ENCODE data around the gene SRM. TPM values are rescaled to one million over a fixed set of nuclear protein-coding genes. Genes with fewer than 3 reads are reported as not detected.

The SRM gene
- polyA plus RNA-seq, 1 donor from 2014 or later: 22.9 TPM

DNA sequence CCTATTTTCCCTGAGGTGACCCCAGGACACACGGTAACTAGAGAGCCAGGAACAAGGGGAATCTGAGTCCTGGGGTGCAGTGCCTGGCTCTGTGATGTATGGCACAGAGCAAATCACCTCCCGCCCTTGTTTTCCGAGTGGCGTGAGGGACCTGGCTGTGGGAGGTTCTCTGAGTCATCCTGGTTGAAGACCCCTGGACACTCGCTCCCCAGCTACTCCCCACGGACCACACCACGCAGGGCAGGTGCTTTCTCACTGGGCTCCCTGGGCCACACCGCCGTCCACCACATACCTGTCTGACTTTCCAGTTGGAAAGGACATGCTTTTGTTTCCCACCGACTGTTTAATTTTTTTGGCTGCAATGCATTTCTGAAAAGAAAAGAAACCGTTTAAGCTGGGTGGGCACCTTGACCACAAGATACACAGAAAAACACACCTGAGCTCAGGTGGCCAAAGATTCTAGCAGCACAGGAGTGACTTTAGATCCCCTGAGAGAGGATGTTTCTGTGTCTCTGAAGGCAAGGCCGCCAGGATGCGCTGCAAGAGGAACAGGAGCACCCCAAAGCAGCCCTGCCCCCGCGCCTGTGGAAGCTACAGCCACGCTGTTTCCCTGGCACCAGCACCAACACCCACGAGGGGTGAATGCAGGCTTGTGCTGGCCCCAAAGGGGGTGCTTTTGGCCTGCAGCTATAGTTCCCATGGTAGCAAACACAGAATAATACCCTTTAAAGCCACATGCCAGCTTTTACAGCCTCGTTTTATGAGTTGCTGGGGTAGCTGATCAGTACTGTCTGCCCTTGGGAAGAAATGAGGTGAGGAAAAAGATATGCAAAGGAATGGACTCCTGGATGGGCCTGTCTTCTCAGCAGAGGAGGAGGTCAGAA is 8.1 kb upstream of the SRM start:
- TF ChIP-seq SMC3 (conservative IDR thresholded peaks at IDR 0.05; ENCODE audit: poor library complexity) (no peak), RAD21 (conservative IDR thresholded peaks at IDR 0.05) (no peak), REST (IDR thresholded peaks at IDR 0.05; ENCODE audit: borderline replicate concordance) (no peak), TAF1 (IDR thresholded peaks at IDR 0.05; ENCODE audit: low read depth) (no peak), MXI1 (conservative IDR thresholded peaks at IDR 0.05; ENCODE audit: poor library complexity, severe bottlenecking) (no peak), POLR2AphosphoS5 (IDR thresholded peaks at IDR 0.05) (no peak), EP300 (conservative IDR thresholded peaks at IDR 0.05; ENCODE audit: poor library complexity, severe bottlenecking) (no peak), EZH2 (IDR thresholded peaks at IDR 0.05; ENCODE audit: borderline replicate concordance, insufficient read depth, low read length, poor library complexity, severe bottlenecking) (no peak)
- TF ChIP-seq, protein P1, sequence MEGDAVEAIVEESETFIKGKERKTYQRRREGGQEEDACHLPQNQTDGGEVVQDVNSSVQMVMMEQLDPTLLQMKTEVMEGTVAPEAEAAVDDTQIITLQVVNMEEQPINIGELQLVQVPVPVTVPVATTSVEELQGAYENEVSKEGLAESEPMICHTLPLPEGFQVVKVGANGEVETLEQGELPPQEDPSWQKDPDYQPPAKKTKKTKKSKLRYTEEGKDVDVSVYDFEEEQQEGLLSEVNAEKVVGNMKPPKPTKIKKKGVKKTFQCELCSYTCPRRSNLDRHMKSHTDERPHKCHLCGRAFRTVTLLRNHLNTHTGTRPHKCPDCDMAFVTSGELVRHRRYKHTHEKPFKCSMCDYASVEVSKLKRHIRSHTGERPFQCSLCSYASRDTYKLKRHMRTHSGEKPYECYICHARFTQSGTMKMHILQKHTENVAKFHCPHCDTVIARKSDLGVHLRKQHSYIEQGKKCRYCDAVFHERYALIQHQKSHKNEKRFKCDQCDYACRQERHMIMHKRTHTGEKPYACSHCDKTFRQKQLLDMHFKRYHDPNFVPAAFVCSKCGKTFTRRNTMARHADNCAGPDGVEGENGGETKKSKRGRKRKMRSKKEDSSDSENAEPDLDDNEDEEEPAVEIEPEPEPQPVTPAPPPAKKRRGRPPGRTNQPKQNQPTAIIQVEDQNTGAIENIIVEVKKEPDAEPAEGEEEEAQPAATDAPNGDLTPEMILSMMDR (IDR thresholded peaks at IDR 0.05; ENCODE audit: poor library complexity, severe bottlenecking): no peak
- no peaks in the 10 kb centered on the region for H3F3A ChIP-seq (ENCODE audit: insufficient read depth, low read length, poor library complexity, severe bottlenecking)
- H3K27me3 ChIP-seq (ENCODE audit: insufficient read depth, low read depth, low read length): no peaks in the 10 kb centered on the region
- peaks cover 15% of the 10 kb centered on the region for H3K36me3 ChIP-seq (ENCODE audit: insufficient read depth, low read length)
- H3K9ac ChIP-seq (ENCODE audit: low read length): no peak overlapping the region
- H3K4me2 ChIP-seq (ENCODE audit: low read length): no peak overlapping the region
- no peaks in the 10 kb centered on the region for H3K79me2 ChIP-seq (replicated peaks; ENCODE audit: insufficient read depth, low read length)
- no peaks in the 10 kb centered on the region for H3K9me2 ChIP-seq (ENCODE audit: insufficient read depth, low read length)
- H4K20me1 ChIP-seq (ENCODE audit: insufficient read depth): no peaks in the 10 kb centered on the region
- H3K9me3 ChIP-seq (ENCODE audit: low read length): no peaks in the 10 kb centered on the region
- H3K27ac ChIP-seq (ENCODE audit: low read length): no peak overlapping the region
- no peak overlapping the region for H3K4me3 ChIP-seq (ENCODE audit: low read length)
- no peak overlapping the region for H2AFZ ChIP-seq (ENCODE audit: low read depth, low read length)

DNA sequence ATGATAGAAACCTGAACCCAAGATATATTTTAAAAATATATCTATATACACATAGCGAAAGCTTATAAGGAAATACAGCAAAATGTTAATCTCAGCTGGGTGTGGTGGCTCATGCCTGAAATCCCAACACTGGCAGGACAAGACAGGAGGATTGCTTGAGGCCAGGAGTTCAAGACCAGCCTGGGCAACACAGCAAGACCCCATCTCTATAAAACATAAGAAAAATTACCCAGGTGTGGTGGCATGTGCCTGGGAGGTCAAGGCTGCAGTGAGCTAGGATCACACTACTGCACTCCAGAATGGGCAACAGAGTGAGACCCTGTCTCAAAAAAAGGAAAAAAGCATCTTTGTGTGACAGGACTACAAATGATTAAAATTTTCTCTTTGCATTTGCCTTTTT is 6.0 kb upstream of the SRM start:
- Histone ChIP-seq H3K27me3 (ENCODE audit: insufficient read depth, low read depth, low read length) (no peaks in the 10 kb centered on the region), H3K27ac (ENCODE audit: low read length) (no peak overlapping the region), H3K4me3 (ENCODE audit: low read length) (no peak overlapping the region), H3K79me2 (replicated peaks; ENCODE audit: insufficient read depth, low read length) (no peaks in the 10 kb centered on the region), H3F3A (ENCODE audit: insufficient read depth, low read length, poor library complexity, severe bottlenecking) (no peaks in the 10 kb centered on the region), H3K9me3 (ENCODE audit: low read length) (no peaks in the 10 kb centered on the region), H3K4me2 (ENCODE audit: low read length) (no peak overlapping the region), H3K9ac (ENCODE audit: low read length) (no peak overlapping the region), H4K20me1 (ENCODE audit: insufficient read depth) (no peaks in the 10 kb centered on the region), H3K9me2 (ENCODE audit: insufficient read depth, low read length) (no peaks in the 10 kb centered on the region), H2AFZ (ENCODE audit: low read depth, low read length) (no peak overlapping the region), H3K36me3 (ENCODE audit: insufficient read depth, low read length) (peaks cover 15% of the 10 kb centered on the region)
- TF ChIP-seq EZH2 (IDR thresholded peaks at IDR 0.05; ENCODE audit: borderline replicate concordance, insufficient read depth, low read length, poor library complexity, severe bottlenecking) (no peak), TAF1 (IDR thresholded peaks at IDR 0.05; ENCODE audit: low read depth) (no peak), MXI1 (conservative IDR thresholded peaks at IDR 0.05; ENCODE audit: poor library complexity, severe bottlenecking) (no peak), EP300 (conservative IDR thresholded peaks at IDR 0.05; ENCODE audit: poor library complexity, severe bottlenecking) (no peak), SMC3 (conservative IDR thresholded peaks at IDR 0.05; ENCODE audit: poor library complexity) (no peak), REST (IDR thresholded peaks at IDR 0.05; ENCODE audit: borderline replicate concordance) (no peak)
- TF ChIP-seq, protein P1 (IDR thresholded peaks at IDR 0.05; ENCODE audit: poor library complexity, severe bottlenecking): no peak

Measured in neural cell (in vitro differentiated cells).